Femur (tissue), 1 donor: ENCODE measurements around the gene CDC26.
A peak's percentile ranks its signal among the peaks of the same experiment; 100 is the strongest.
"Not testable (repeated sequence)": the region's sequence is repeated elsewhere in the genome, so short reads cannot be mapped to it uniquely, and the experiment has no call there.

ENCODE experiments used
- DNase-seq: peaks from one replicate; pipeline ENCODE4 v3.0.0-alpha.2; 2017

Gene CDC26

DNA sequence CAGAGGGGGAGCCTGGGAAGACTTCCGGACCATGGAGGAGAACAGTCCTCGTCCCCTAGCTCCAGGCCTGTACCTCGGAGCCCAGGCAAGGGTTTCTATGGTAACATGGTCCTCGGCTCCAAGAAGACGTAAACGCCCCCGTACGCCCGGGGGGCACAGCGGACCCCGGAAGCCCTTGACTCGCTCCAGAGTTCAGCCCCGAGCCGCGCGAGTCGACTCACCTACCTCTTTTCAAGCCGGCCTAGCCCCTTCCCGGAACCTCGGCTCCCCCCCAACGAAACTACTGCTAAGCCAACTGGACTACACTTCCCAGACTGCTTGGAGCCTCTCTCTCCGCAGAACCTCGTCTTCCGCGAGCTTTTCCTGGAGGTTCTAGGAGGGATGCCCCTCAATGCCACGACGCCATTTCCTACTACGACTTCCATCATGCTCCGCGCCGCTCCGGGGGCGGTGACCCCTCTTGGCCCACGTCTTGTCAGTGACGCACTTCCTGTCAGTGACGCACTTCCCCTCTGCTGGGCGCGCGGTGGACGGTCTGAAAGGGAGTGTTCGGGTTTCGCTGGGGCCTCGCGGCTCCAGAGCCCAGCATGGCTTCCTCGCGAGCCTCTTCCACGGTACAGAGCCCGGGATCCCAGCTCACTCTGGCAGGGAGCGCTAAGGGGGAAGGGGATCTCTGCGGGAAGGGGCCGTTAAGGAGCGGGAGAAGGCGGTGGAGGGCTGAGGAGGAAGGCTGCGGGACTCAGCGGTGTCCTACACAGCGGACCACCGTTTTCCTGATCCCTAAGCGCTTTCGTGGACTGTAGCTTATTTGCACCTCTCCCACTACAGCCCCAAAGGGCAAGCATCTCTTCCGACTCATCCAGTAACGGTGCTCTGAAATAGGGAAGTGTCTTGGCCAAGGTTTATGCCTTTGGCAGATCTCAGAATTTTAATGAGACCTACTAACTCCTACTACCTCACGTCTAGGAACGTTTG lies at the start of gene CDC26, which contains the start of gene PRPF4:
CDC26 (minus strand) TSS at position 416 of the 975 bp plus-strand sequence. CDS start 3,065 bp downstream, outside the sequence.
PRPF4 (plus strand) TSS at position 502 of the 975 bp plus-strand sequence; CDS start at position 588, 86 bp downstream.
- peak; percentile 99 for DNase-seq

- DNase-seq = no peak
Measured at GRCh38 chr9:113322671-113323070, 47.3 kb upstream of the CDC26 start.

GRCh38 chr9:113320051-113320450 lies 44.7 kb upstream of the CDC26 start:
- DNase-seq = no peak

DNA sequence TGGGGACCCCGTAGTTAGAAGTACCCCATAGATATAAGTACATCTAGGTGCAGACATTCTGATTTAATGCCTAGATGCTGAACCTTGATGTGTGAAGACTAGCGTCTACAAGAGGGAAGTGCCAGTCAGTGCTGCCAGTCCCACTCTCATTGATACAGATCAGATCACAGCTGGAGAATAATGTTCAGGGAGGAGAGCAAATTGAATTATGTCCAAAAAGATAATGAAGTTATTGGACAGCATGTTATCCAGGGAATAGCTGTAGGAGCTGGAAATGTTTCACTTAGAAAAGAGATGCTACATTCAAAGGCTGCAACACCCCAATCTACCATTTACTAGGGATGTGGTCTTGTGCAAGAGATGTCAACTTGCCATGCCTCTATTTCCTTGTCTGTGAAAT lies 43.7 kb upstream of the CDC26 start:
- no peak for DNase-seq

GRCh38 chr9:113317777-113318176 lies 42.4 kb upstream of the CDC26 start:
- no peak for DNase-seq

- no peak for DNase-seq
Measured at GRCh38 chr9:113316030-113316429, 40.7 kb upstream of the CDC26 start.

- no peak for DNase-seq
Measured at GRCh38 chr9:113315231-113315630, 39.9 kb upstream of the CDC26 start.

- DNase-seq = no peak
Measured at GRCh38 chr9:113313261-113313660, 37.9 kb upstream of the CDC26 start.

- no peak for DNase-seq
Measured at GRCh38 chr9:113311961-113312360, 36.6 kb upstream of the CDC26 start.

DNA sequence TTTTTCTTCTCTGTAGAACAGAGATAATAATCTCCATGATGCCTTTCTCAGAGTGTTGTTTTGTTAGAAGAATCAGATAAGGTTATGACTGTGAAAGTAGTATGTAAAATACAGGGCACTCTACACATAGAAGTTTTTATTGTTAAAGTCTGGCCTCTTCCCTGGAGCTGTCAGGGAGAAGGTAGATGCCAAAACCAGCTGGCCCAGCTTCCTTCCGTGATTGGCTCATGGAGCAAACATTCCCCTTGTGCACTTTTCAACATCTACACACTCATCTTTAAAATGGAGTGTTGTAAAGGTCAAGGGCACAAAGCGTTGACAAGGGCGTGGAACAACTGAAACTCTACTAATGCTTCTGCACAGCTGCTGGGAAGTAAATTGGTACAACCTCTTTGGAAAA lies 35.2 kb upstream of the CDC26 start:
- DNase-seq = no peak

GRCh38 chr9:113309204-113309813 lies 33.9 kb upstream of the CDC26 start:
- no peak for DNase-seq

DNA sequence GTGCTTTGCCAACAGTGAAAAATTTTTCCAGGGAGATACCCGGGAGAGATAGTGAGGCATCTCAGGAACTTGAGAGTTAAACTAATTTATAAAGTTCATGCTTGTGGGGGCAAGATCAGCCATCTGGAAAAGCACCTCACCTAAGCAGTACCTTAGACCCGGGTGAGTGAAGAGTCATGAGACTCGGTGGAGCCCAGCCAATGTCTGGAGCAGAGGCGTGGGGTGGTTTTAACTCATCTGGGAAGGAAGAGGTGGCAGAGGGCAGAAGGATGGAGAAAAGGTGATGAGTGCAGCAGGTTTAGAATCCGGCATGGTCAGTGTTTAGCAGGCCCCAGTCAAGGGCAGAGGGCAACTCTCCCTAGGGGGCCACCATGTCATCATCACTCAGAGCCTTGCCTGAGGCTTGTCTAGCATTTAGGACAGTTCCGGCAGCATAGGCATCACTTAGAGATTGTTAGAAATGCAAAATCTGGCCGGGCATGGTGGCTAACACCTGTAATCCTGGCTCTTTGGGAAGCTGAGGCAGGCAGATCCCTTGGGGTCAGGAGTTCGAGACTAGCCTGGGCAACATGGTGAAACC lies 32.1 kb upstream of the CDC26 start:
- DNase-seq = no peak

DNA sequence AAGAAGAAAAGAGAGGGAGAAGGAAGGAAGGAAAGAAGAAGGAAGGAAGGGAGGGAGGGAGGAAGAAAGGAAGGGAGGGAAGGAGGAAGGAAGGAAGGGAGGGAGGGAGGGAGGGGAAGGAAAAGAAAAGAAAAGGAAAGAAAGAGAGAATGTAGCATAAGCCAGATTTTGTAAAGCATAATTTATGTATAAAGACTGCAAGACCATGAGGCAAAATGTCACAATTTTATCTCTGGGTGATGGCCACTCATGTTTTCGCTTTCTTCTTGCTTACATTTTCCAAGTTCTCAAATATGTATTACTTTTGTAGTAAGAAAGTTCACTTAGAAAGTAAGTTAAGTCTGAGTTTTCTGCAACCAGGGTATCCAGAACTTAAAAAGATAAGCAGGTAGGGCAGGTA lies 31.2 kb upstream of the CDC26 start:
- DNase-seq = no peak

- no peak for DNase-seq
Measured at GRCh38 chr9:113302792-113303418, 27.5 kb upstream of the CDC26 start, which contains the start of gene RNF183. Gene RNF183 (minus strand): TSS chr9:113303376. CDS start chr9:113298184, 5,192 bp downstream.

DNA sequence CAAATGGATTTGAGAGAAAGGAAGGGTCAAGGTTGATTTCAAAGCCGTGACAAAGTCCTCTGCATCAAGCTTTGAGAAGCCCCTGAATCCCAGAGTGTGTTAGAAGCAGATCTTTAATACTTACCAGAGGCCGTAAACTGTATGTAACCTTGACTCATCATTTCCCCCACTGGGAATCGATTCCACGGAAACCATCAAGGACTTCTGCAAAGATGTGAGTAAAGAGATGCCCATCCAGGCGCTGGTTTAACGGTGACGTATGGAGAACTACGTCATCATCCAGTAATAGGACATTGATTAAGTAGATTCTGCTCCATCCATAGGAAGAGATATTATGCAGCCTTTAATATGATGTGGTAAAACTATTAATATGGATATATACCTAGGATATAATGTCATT lies 26.2 kb upstream of the CDC26 start:
- DNase-seq = no peak

- peak; percentile 29 for DNase-seq
Measured at GRCh38 chr9:113299800-113300292, 24.5 kb upstream of the CDC26 start.

DNA sequence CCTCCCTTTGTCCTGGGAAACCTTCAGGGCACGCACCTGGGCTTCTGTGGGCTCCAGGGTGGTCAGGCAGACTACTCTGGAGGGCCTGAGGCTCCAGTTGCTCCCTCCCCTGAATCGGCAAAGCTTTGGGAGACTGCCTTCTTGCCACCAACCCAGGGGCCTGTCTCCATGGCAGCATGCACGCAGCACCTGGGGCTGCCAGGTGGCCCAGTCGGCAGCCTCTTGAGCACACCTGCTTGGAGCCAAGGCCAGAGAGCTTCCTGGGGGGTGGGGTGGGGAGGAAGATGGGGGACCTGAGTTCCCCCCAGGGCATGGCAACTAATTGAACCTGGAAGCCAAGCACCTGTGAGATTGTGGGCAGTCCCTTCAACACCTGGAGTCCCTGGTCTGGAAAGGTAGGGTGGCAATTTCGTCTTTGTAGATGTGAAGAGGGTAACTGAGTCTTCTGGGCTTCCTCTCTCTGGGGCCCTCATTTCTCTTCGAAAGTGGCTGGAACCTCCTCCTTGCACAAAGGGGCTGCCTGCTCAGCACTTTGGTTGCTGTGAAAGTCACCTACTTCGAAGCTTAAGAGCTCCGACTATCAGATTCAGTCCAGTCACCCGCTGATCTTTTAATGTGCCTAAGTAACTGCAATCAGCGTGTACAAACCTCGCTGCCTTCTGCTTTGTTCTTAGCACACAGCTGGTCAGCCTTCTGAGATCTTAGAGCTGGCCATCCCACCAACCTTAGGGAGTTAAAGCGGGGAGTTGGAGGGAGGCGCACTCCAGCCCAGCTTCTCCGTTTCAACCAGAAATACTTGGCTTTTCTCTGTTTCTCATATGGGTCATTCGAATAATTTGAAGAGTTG lies 23.8 kb upstream of the CDC26 start:
- no peak for DNase-seq

GRCh38 chr9:113298311-113298710 lies 22.9 kb upstream of the CDC26 start:
- no peak for DNase-seq

DNA sequence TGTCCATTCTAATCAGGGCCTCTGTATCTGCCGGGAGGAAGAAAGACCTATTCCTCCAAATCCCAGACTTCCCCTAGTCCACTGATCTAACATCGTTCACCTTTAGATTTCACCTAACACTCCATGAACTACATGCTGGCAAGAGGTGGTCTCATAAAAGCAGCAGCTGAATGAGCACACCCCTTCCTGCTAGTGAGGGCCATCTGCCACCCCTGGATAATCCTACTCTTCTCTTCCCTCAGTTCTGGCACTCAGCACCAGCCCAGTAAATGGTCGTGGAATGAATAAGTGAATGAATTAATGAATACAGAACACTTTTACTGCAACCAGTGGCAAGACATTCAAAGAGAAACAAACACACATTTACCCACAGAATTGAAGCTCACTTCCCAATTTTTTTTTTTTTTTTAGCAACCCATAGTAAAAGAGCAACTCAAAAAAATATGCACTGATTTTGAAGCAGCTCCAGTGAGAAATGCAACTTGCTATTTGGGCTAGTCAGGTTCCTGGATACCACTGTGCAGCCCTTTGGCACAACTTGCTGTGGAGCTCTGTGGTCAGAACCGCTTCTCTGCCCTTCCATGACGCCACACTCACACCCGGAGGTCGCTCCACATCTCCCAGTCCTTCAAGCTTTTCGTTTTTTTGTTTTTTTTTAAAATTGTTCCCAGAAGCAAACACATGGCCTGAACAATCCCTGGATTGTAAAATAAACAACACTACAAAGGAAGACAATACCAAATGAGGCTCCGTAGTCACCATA lies 21.6 kb upstream of the CDC26 start:
- no peak for DNase-seq

- not testable (repeated sequence) for DNase-seq
Measured at GRCh38 chr9:113296247-113296646, 20.9 kb upstream of the CDC26 start.

DNA sequence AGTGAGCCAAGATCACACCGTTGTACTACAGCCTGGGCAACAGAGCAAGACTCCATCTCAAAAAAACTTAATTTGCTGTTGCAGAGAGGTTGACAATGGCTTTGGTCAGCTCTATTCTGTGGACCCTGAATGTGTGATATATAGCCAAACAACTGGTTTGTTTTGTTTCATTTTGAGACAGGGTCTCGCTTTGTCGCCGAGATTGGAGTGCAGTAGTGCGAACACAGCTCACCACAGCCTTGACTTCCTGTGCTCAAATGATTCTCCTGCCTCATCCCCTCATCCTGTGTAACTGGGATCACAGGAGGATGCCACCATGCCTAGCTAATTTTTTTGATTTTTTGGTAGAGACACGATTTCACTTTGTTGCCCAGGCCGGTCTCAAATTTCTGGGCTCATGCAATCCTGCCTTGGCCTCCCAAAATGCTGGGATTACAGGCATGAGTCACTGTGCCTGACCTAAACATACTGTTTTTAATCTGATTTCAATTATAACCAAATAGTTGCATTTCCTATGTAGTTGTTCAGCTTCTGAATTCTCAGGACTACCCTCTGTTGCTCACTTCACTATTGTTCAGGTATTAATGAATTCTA lies 18.0 kb upstream of the CDC26 start:
- DNase-seq = no peak
